Vagina (tissue), 2 donors: ENCODE measurements around the gene RANBP10. TPM values are rescaled to one million over a fixed set of nuclear protein-coding genes. Genes with fewer than 3 reads are reported as not detected.

Experiments used
- DNase-seq, 2 donors: peaks; one replicate each; pipeline ENCODE4 v3.0.0-alpha.2; 2017; ENCODE audit errors: extremely low spot score in 2 of 2
- H3K27ac ChIP-seq: fragments of 200-600 bp; sonication (generic); one replicate; pipeline ENCODE4 v1.5.1; 2019
- H3K27me3 ChIP-seq: fragments of 200-600 bp; sonication (generic); one replicate; pipeline ENCODE4 v1.5.1; 2019
- H3K36me3 ChIP-seq, 2 donors: fragments of 200-600 bp; sonication (generic); one replicate each; pipeline ENCODE4 v1.5.1; 2017 to 2019
- H3K4me1 ChIP-seq: fragments of 200-600 bp; sonication (generic); one replicate; pipeline ENCODE4 v1.5.1; 2019
- H3K4me3 ChIP-seq, 2 donors: fragments of 200-600 bp; sonication (generic); 1 replicate in 1 of 2; 2 replicates in 1 of 2; pipeline ENCODE4 v1.5.1; 2016 to 2019
- H3K9me3 ChIP-seq: fragments of 200-600 bp; sonication (generic); one replicate; pipeline ENCODE4 v1.5.1; 2019
- POLR2A ChIP-seq, 2 donors: fragments of 450-650 bp; IDR thresholded peaks; one replicate each; pipeline ENCODE4 v1.6.1; 2017; ENCODE audit warnings: antibody characterized with exemption in 2 of 2, mild to moderate bottlenecking in 2 of 2, moderate library complexity in 2 of 2
- POLR2AphosphoS5 ChIP-seq, 2 donors: sonication (generic); formaldehyde crosslinking; IDR thresholded peaks; one replicate each; pipeline ENCODE4 v1.9.0; 2017; ENCODE audit warnings: antibody characterized with exemption in 2 of 2, mild to moderate bottlenecking in 2 of 2, low read depth in 1 of 2; ENCODE audit not compliant: insufficient read depth in 1 of 2
- intact Hi-C: fragments of 100-400 bp; cut with DNase I; formaldehyde crosslinking; loops from one replicate; pipeline ENCODE4 v1.15.1; 2023
- total RNA-seq: library from RNA; depleted of rRNA; stranded (reverse); fragments of >200 nt; gene quantifications from one replicate; pipeline ENCODE4 v1.2.3, GENCODE V29; 2016
- TF ChIP-seq, protein P1 (sequence below), 3 experiments: fragments of 450-650 bp in 2 of 3; fragments of 200-600 bp in 1 of 3; sonication (generic) in 1 of 3; IDR thresholded peaks; one replicate each; pipeline ENCODE4 v1.5.1; 2017 to 2019; ENCODE audit warnings: antibody characterized with exemption in 3 of 3, mild to moderate bottlenecking in 2 of 3, moderate library complexity in 2 of 3

Gene RANBP10
- total RNA-seq, 1 donor from 2014 or later: 17.9 TPM

GRCh38 chr16:67762385-67762784, 44.0 kb downstream of the RANBP10 start:
- H3K4me3 ChIP-seq: no peak overlapping the region
- H3K9me3 ChIP-seq: no peaks in the 10 kb centered on the region
- intact Hi-C loops: no loop called here
- no peaks in the 10 kb centered on the region for H3K36me3 ChIP-seq
- DNase-seq: no peak
- no peak overlapping the region for H3K27ac ChIP-seq
- no peak for TF ChIP-seq POLR2A (IDR thresholded peaks at IDR 0.05)
- TF ChIP-seq, protein P1, sequence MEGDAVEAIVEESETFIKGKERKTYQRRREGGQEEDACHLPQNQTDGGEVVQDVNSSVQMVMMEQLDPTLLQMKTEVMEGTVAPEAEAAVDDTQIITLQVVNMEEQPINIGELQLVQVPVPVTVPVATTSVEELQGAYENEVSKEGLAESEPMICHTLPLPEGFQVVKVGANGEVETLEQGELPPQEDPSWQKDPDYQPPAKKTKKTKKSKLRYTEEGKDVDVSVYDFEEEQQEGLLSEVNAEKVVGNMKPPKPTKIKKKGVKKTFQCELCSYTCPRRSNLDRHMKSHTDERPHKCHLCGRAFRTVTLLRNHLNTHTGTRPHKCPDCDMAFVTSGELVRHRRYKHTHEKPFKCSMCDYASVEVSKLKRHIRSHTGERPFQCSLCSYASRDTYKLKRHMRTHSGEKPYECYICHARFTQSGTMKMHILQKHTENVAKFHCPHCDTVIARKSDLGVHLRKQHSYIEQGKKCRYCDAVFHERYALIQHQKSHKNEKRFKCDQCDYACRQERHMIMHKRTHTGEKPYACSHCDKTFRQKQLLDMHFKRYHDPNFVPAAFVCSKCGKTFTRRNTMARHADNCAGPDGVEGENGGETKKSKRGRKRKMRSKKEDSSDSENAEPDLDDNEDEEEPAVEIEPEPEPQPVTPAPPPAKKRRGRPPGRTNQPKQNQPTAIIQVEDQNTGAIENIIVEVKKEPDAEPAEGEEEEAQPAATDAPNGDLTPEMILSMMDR (IDR thresholded peaks at IDR 0.05): no peak
- no peak for TF ChIP-seq POLR2AphosphoS5 (IDR thresholded peaks at IDR 0.05; ENCODE audit: insufficient read depth in 1 of 2, low read depth in 1 of 2)
- peaks cover 6% of the 10 kb centered on the region for H3K4me1 ChIP-seq
- no peaks in the 10 kb centered on the region for H3K27me3 ChIP-seq

GRCh38 chr16:67761924-67762323, 44.4 kb downstream of the RANBP10 start:
- peaks cover 6% of the 10 kb centered on the region for H3K4me1 ChIP-seq
- H3K4me3 ChIP-seq: no peak overlapping the region
- H3K36me3 ChIP-seq: no peaks in the 10 kb centered on the region
- no peaks in the 10 kb centered on the region for H3K27me3 ChIP-seq
- TF ChIP-seq POLR2A (IDR thresholded peaks at IDR 0.05) (no peak), POLR2AphosphoS5 (IDR thresholded peaks at IDR 0.05; ENCODE audit: insufficient read depth in 1 of 2, low read depth in 1 of 2) (no peak)
- TF ChIP-seq, protein P1 (IDR thresholded peaks at IDR 0.05): no peak
- DNase-seq: no peak
- no peak overlapping the region for H3K27ac ChIP-seq
- intact Hi-C loops: no loop called here
- H3K9me3 ChIP-seq: no peaks in the 10 kb centered on the region

DNA sequence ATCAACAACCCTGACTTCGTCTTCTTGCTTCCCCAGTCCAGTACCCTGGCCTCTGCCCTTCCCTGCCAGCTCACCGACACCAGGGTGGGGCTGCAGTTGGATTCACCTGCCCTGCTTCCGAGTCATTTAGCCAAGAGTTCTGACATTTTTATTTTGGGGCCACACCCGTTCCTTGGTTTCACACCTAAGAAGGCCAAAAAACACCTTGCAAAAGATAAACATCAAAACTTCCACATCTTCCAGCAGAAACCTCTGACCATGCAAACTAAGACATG, 45.5 kb downstream of the RANBP10 start:
- Histone ChIP-seq H3K9me3 (no peaks in the 10 kb centered on the region), H3K4me3 (no peak overlapping the region), H3K27me3 (no peaks in the 10 kb centered on the region), H3K27ac (no peak overlapping the region), H3K36me3 (no peaks in the 10 kb centered on the region), H3K4me1 (peaks cover 6% of the 10 kb centered on the region)
- no peak for DNase-seq
- TF ChIP-seq, protein P1 (IDR thresholded peaks at IDR 0.05): no peak
- TF ChIP-seq POLR2AphosphoS5 (IDR thresholded peaks at IDR 0.05; ENCODE audit: insufficient read depth in 1 of 2, low read depth in 1 of 2) (no peak), POLR2A (IDR thresholded peaks at IDR 0.05) (no peak)
- intact Hi-C loops: no loop called here

GRCh38 chr16:67760206-67760955, 46.0 kb downstream of the RANBP10 start:
- Histone ChIP-seq H3K27me3 (no peaks in the 10 kb centered on the region), H3K4me3 (no peak overlapping the region), H3K36me3 (no peaks in the 10 kb centered on the region), H3K27ac (no peak overlapping the region), H3K9me3 (no peaks in the 10 kb centered on the region), H3K4me1 (peaks cover 6% of the 10 kb centered on the region)
- intact Hi-C loops: no loop called here
- TF ChIP-seq POLR2A (IDR thresholded peaks at IDR 0.05) (no peak), POLR2AphosphoS5 (IDR thresholded peaks at IDR 0.05; ENCODE audit: insufficient read depth in 1 of 2, low read depth in 1 of 2) (no peak)
- TF ChIP-seq, protein P1 (IDR thresholded peaks at IDR 0.05): no peak
- DNase-seq: no peak

GRCh38 chr16:67758966-67759365, 47.4 kb downstream of the RANBP10 start:
- intact Hi-C loops: no loop called here

More at GRCh38 chr16:67758966-67759365, 47.4 kb downstream of the RANBP10 start:
- H3K27me3 ChIP-seq: no peaks in the 10 kb centered on the region
- H3K9me3 ChIP-seq: no peaks in the 10 kb centered on the region
- no peak overlapping the region for H3K27ac ChIP-seq
- TF ChIP-seq POLR2AphosphoS5 (IDR thresholded peaks at IDR 0.05; ENCODE audit: insufficient read depth in 1 of 2, low read depth in 1 of 2): no peak
- no peak for TF ChIP-seq POLR2A (IDR thresholded peaks at IDR 0.05)
- TF ChIP-seq, protein P1 (IDR thresholded peaks at IDR 0.05): no peak
- no peak for DNase-seq
- H3K4me1 ChIP-seq: peaks cover 6% of the 10 kb centered on the region
- no peak overlapping the region for H3K4me3 ChIP-seq
- no peaks in the 10 kb centered on the region for H3K36me3 ChIP-seq
